Karpas-422 (cell line): ENCODE results near the gene CDC25B. TPM values are rescaled to one million over a fixed set of nuclear protein-coding genes. Genes with fewer than 3 reads are reported as not detected.

ENCODE experiments used
- DNase-seq: peaks from one replicate; pipeline ENCODE4 v3.0.0-alpha.2; 2015
- H2AFZ ChIP-seq: fragments of 200-600 bp; sonication (generic); 2 replicates; pipeline ENCODE4 v1.6.1; 2014; ENCODE audit warnings: antibody characterized with exemption, low read length, mixed read lengths
- H3K27ac ChIP-seq: fragments of 200-600 bp; sonication (generic); 2 replicates; pipeline ENCODE4 v1.5.1; 2014; ENCODE audit warnings: mild to moderate bottlenecking, low read length, moderate library complexity
- H3K27me3 ChIP-seq: fragments of 200-600 bp; sonication (generic); 2 replicates; pipeline ENCODE4 v1.6.1; 2014; ENCODE audit warnings: low read length, mixed read lengths
- H3K36me3 ChIP-seq: fragments of 200-600 bp; sonication (generic); 2 replicates; pipeline ENCODE4 v1.6.1; 2014; ENCODE audit warnings: low read length, mixed read lengths; ENCODE audit not compliant: insufficient read depth
- H3K4me1 ChIP-seq: fragments of 200-600 bp; sonication (generic); 2 replicates; pipeline ENCODE4 v1.6.1; 2014; ENCODE audit warnings: mild to moderate bottlenecking, low read length, mixed read lengths
- H3K4me2 ChIP-seq: fragments of 200-600 bp; sonication (generic); 2 replicates; pipeline ENCODE4 v1.6.1; 2014; ENCODE audit warnings: low read length, low read depth, mild to moderate bottlenecking; ENCODE audit not compliant: poor library complexity, severe bottlenecking
- H3K4me3 ChIP-seq: fragments of 200-600 bp; sonication (generic); 2 replicates; pipeline ENCODE4 v1.5.1; 2014; ENCODE audit warnings: mild to moderate bottlenecking, antibody characterized with exemption, low read length, mixed read lengths
- H3K79me2 ChIP-seq: fragments of 200-600 bp; sonication (generic); 2 replicates; pipeline ENCODE4 v1.6.1; 2014; ENCODE audit warnings: mild to moderate bottlenecking, low read length, mixed read lengths
- H3K9ac ChIP-seq: fragments of 200-600 bp; sonication (generic); 2 replicates; pipeline ENCODE4 v1.6.0; 2014; ENCODE audit warnings: low read length
- H3K9me2 ChIP-seq: fragments of 200-600 bp; sonication (generic), shearing (Covaris generic); replicated peaks from 2 replicates; pipeline ENCODE4 v1.6.0; 2014; ENCODE audit warnings: mild to moderate bottlenecking, low read length, moderate library complexity; ENCODE audit not compliant: insufficient read depth
- H3K9me3 ChIP-seq: fragments of 300-700, 200-600 bp; sonication (generic); 2 replicates; pipeline ENCODE4 v1.6.1; 2014; ENCODE audit warnings: low read length, mixed read lengths
- H4K20me1 ChIP-seq: fragments of 200-600 bp; sonication (generic); 2 replicates; pipeline ENCODE4 v1.6.1; 2014; ENCODE audit warnings: mild to moderate bottlenecking, antibody characterized with exemption, low read length, low read depth; ENCODE audit not compliant: insufficient read depth
- total RNA-seq: library from RNA; depleted of rRNA; stranded (reverse); fragments of >200 nt; shearing (Covaris generic); gene quantifications from 2 replicates; pipeline ENCODE4 v1.2.3, GENCODE V29; 2014; ENCODE audit warnings: low replicate concordance

CDC25B gene
- total RNA-seq, 1 experiment from 2014 or later: 11.7 TPM

DNA sequence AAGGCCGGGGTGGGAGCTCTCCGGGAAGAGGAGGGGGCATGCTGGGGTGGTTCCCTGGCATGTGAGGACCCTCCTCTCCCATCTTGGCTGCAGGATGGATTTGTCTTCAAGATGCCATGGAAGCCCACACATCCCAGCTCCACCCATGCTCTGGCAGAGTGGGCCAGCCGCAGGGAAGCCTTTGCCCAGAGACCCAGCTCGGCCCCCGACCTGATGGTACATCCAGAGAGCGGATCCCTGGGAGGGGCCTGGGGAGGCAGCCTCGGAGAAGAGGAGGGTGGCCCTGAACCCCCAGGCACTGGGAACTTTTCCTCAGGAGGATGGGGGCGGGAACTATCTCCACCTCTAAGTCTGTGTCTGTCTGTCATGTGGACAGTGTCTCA lies 4.8 kb downstream of the CDC25B start:
- Histone ChIP-seq H3K79me2 (peaks cover 13% of the 10 kb centered on the region), H3K27ac (no peak overlapping the region), H3K4me3 (no peak overlapping the region), H3K9me3 (no peaks in the 10 kb centered on the region), H4K20me1 (no peaks in the 10 kb centered on the region), H3K9me2 (no peaks in the 10 kb centered on the region), H3K9ac (no peak overlapping the region), H3K36me3 (peaks cover 4% of the 10 kb centered on the region; the same call in 1 of the 2 replicates), H3K27me3 (no peaks in the 10 kb centered on the region), H3K4me2 (no peak overlapping the region), H3K4me1 (peaks cover 37% of the 10 kb centered on the region), H2AFZ (no peak overlapping the region)
- DNase-seq: no peak

GRCh38 chr20:3801299-3801698 lies 5.2 kb downstream of the CDC25B start:
- peaks cover 36% of the 10 kb centered on the region for H3K4me1 ChIP-seq
- H3K4me3 ChIP-seq: no peak overlapping the region
- H3K79me2 ChIP-seq: peaks cover 13% of the 10 kb centered on the region
- DNase-seq: no peak
- no peak overlapping the region for H3K9ac ChIP-seq
- H3K27ac ChIP-seq: no peak overlapping the region
- H3K36me3 ChIP-seq: peaks cover 4% of the 10 kb centered on the region; the same call in 1 of the 2 replicates
- H3K9me2 ChIP-seq: no peaks in the 10 kb centered on the region
- H4K20me1 ChIP-seq: no peaks in the 10 kb centered on the region
- no peaks in the 10 kb centered on the region for H3K9me3 ChIP-seq
- H2AFZ ChIP-seq: no peak overlapping the region
- no peak overlapping the region for H3K4me2 ChIP-seq
- H3K27me3 ChIP-seq: no peaks in the 10 kb centered on the region

DNA sequence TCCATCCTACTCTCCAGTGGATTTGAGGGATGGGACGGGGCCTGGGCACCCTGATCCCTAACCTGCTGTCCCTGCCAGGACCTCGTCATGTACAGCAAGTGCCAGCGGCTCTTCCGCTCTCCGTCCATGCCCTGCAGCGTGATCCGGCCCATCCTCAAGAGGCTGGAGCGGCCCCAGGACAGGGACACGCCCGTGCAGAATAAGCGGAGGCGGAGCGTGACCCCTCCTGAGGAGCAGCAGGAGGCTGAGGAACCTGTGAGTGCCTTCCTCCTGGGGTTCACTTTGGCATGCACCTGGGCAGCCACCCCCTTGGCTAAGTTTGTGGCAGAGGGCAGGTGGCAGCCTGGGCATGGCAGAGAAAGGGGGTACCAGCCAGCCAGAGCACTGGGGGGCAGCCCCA lies 5.7 kb downstream of the CDC25B start:
- H3K27ac ChIP-seq: no peak overlapping the region
- H3K9ac ChIP-seq: no peak overlapping the region
- no peak overlapping the region for H3K4me2 ChIP-seq
- H3K9me2 ChIP-seq: no peaks in the 10 kb centered on the region
- no peak for DNase-seq
- peaks cover 4% of the 10 kb centered on the region; the same call in 1 of the 2 replicates for H3K36me3 ChIP-seq
- no peak overlapping the region for H3K4me3 ChIP-seq
- no peak overlapping the region for H2AFZ ChIP-seq
- H4K20me1 ChIP-seq: no peaks in the 10 kb centered on the region
- H3K9me3 ChIP-seq: no peaks in the 10 kb centered on the region
- H3K4me1 ChIP-seq: peaks cover 34% of the 10 kb centered on the region
- H3K79me2 ChIP-seq: peaks cover 8% of the 10 kb centered on the region
- no peaks in the 10 kb centered on the region for H3K27me3 ChIP-seq

GRCh38 chr20:3802524-3803239 lies 6.6 kb downstream of the CDC25B start:
- H3K9me3 ChIP-seq: no peaks in the 10 kb centered on the region
- H2AFZ ChIP-seq: no peak overlapping the region
- no peaks in the 10 kb centered on the region for H3K9me2 ChIP-seq
- H3K4me2 ChIP-seq: no peak overlapping the region
- no peak for DNase-seq
- peaks cover 26% of the 10 kb centered on the region for H3K4me1 ChIP-seq
- peaks cover 4% of the 10 kb centered on the region; the same call in 1 of the 2 replicates for H3K36me3 ChIP-seq
- no peak overlapping the region for H3K9ac ChIP-seq
- H3K27me3 ChIP-seq: no peaks in the 10 kb centered on the region
- no peak overlapping the region for H3K27ac ChIP-seq
- H3K4me3 ChIP-seq: no peak overlapping the region
- no peaks in the 10 kb centered on the region for H4K20me1 ChIP-seq
- 0 out of 2 replicates have a peak, but pooled peaks cover under 1% of the 10 kb centered on the region for H3K79me2 ChIP-seq

- no peaks in the 10 kb centered on the region for H3K79me2 ChIP-seq
- H4K20me1 ChIP-seq: no peaks in the 10 kb centered on the region
- no peak overlapping the region for H3K27ac ChIP-seq
- no peak overlapping the region for H3K9ac ChIP-seq
- H3K4me1 ChIP-seq: peaks cover 21% of the 10 kb centered on the region
- H3K4me2 ChIP-seq: no peak overlapping the region
- peaks cover 4% of the 10 kb centered on the region; the same call in 1 of the 2 replicates for H3K36me3 ChIP-seq
- no peak overlapping the region for H3K4me3 ChIP-seq
- no peaks in the 10 kb centered on the region for H3K9me3 ChIP-seq
- H3K9me2 ChIP-seq: no peaks in the 10 kb centered on the region
- H3K27me3 ChIP-seq: no peaks in the 10 kb centered on the region
- no peak for DNase-seq
- H2AFZ ChIP-seq: no peak overlapping the region
Observed at GRCh38 chr20:3803289-3803688, 7.2 kb downstream of the CDC25B start.

DNA sequence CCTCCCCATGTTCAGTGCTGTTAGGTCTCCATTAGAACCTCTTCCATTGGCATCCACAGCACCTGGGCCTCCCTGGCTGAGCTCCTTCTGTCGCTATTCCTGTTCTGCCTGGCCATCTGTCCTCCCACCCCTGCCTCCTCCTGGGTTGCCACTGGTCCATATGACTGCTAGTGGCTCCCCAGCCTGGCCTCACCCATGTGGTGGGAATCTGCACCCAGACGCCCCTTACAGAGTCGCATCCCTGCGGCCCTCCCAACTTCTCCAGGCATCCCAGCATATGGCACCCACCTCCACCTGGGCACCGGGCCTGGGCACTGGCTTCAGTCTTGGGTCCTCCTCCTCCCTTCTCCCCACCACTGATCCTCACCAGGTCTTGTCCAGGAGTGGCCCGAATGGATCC lies 7.7 kb downstream of the CDC25B start:
- no peak overlapping the region for H3K4me2 ChIP-seq
- DNase-seq: no peak
- H3K27ac ChIP-seq: no peak overlapping the region
- H4K20me1 ChIP-seq: no peaks in the 10 kb centered on the region
- no peak overlapping the region for H3K9ac ChIP-seq
- no peaks in the 10 kb centered on the region for H3K27me3 ChIP-seq
- H2AFZ ChIP-seq: no peak overlapping the region
- H3K4me1 ChIP-seq: peaks cover 16% of the 10 kb centered on the region
- H3K9me3 ChIP-seq: no peaks in the 10 kb centered on the region
- H3K4me3 ChIP-seq: no peak overlapping the region
- H3K36me3 ChIP-seq: peaks cover 4% of the 10 kb centered on the region; the same call in 1 of the 2 replicates
- no peaks in the 10 kb centered on the region for H3K79me2 ChIP-seq
- H3K9me2 ChIP-seq: no peaks in the 10 kb centered on the region

DNA sequence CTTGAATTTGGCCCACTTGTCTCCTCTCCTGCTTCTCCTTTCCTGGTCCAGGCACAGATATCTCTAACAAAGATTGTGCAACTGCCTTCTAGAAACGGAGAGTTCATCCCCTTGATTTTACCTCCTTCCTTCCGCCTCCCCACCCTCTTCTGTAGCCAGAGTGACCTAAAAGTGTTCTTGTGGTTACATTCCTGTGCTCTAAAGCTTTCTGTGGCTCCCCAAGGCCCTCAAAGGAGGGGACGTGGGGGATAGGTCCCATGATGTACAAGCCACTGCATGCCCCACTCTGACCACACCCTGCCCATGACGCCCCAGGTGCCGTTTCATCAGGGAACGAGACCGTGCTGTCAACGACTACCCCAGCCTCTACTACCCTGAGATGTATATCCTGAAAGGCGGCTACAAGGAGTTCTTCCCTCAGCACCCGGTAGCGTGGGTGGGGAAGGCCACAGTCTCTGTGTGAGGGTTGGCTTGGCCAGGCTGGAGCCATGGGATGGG lies 8.2 kb downstream of the CDC25B start:
- no peak overlapping the region for H3K4me2 ChIP-seq
- H3K9ac ChIP-seq: no peak overlapping the region
- H3K27ac ChIP-seq: no peak overlapping the region

DNA sequence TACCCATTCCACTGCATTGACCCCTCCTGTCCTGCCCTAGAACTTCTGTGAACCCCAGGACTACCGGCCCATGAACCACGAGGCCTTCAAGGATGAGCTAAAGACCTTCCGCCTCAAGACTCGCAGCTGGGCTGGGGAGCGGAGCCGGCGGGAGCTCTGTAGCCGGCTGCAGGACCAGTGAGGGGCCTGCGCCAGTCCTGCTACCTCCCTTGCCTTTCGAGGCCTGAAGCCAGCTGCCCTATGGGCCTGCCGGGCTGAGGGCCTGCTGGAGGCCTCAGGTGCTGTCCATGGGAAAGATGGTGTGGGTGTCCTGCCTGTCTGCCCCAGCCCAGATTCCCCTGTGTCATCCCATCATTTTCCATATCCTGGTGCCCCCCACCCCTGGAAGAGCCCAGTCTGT lies 8.7 kb downstream of the CDC25B start:
- Histone ChIP-seq H3K9ac (no peak overlapping the region), H3K9me2 (no peaks in the 10 kb centered on the region), H3K36me3 (peaks cover 4% of the 10 kb centered on the region; the same call in 1 of the 2 replicates), H2AFZ (no peak overlapping the region), H3K27ac (no peak overlapping the region), H3K9me3 (no peaks in the 10 kb centered on the region), H3K4me1 (peaks cover 7% of the 10 kb centered on the region), H3K27me3 (no peaks in the 10 kb centered on the region), H4K20me1 (no peaks in the 10 kb centered on the region), H3K4me2 (no peak overlapping the region), H3K4me3 (no peak overlapping the region), H3K79me2 (no peaks in the 10 kb centered on the region)
- DNase-seq: no peak

More for the DNA sequence above, 8.2 kb downstream of the CDC25B start:
- no peak overlapping the region for H3K4me3 ChIP-seq
- no peak overlapping the region for H2AFZ ChIP-seq
- peaks cover 11% of the 10 kb centered on the region for H3K4me1 ChIP-seq
- H3K79me2 ChIP-seq: no peaks in the 10 kb centered on the region
- peaks cover 4% of the 10 kb centered on the region; the same call in 1 of the 2 replicates for H3K36me3 ChIP-seq
- H3K9me2 ChIP-seq: no peaks in the 10 kb centered on the region
- no peak for DNase-seq
- no peaks in the 10 kb centered on the region for H3K9me3 ChIP-seq
- no peaks in the 10 kb centered on the region for H3K27me3 ChIP-seq
- no peaks in the 10 kb centered on the region for H4K20me1 ChIP-seq
